Nephron (organoid): ENCODE measurements around the gene POTEF.
"Not testable (repeated sequence)": the region's sequence is repeated elsewhere in the genome, so short reads cannot be mapped to it uniquely, and the experiment has no call there.

Experiments used
- H3K27ac Mint-ChIP-seq, 3 experiments: 2 replicates each; pipeline ENCODE4 v1.8.0; 2020; ENCODE audit warnings: mixed read lengths in 3 of 3, mild to moderate bottlenecking in 2 of 3, moderate library complexity in 1 of 3
- H3K27me3 Mint-ChIP-seq: 2 replicates; pipeline ENCODE4 v1.8.0; 2021; ENCODE audit warnings: low read depth, mild to moderate bottlenecking, moderate library complexity, mixed read lengths
- H3K36me3 Mint-ChIP-seq: 2 replicates; pipeline ENCODE4 v1.8.0; 2020; ENCODE audit warnings: low read depth, mixed read lengths
- H3K4me1 Mint-ChIP-seq: 2 replicates; pipeline ENCODE4 v1.8.0; 2020; ENCODE audit warnings: mixed read lengths
- H3K4me3 Mint-ChIP-seq, 3 experiments: 2 replicates each; pipeline ENCODE4 v1.8.0; 2020; ENCODE audit warnings: mild to moderate bottlenecking in 3 of 3, mixed read lengths in 3 of 3, moderate library complexity in 2 of 3
- H3K9me3 Mint-ChIP-seq: 2 replicates; pipeline ENCODE4 v1.8.0; 2020; ENCODE audit warnings: mixed read lengths

Gene POTEF

GRCh38 chr2:130143266-130144039, 14.4 kb upstream of the POTEF start:
- H3K9me3 Mint-ChIP-seq, H3K36me3 Mint-ChIP-seq, H3K27ac Mint-ChIP-seq, H3K4me1 Mint-ChIP-seq, H3K27me3 Mint-ChIP-seq: not testable (repeated sequence)
- peak overlapping the region; percentile 77 to 84 (median 80) for H3K4me3 Mint-ChIP-seq

GRCh38 chr2:130142396-130143265, 13.6 kb upstream of the POTEF start:
- not testable (repeated sequence) for H3K36me3 Mint-ChIP-seq, H3K4me1 Mint-ChIP-seq, H3K9me3 Mint-ChIP-seq, H3K27me3 Mint-ChIP-seq, H3K27ac Mint-ChIP-seq
- peak overlapping the region; percentile 77 to 84 (median 80) for H3K4me3 Mint-ChIP-seq

GRCh38 chr2:130141645-130142370, 12.8 kb upstream of the POTEF start:
- H3K27ac Mint-ChIP-seq = not testable (repeated sequence)

GRCh38 chr2:130141002-130141401, 12.0 kb upstream of the POTEF start:
- not testable (repeated sequence) for H3K27me3 Mint-ChIP-seq, H3K4me3 Mint-ChIP-seq, H3K9me3 Mint-ChIP-seq, H3K36me3 Mint-ChIP-seq, H3K4me1 Mint-ChIP-seq, H3K27ac Mint-ChIP-seq

More at GRCh38 chr2:130141645-130142370, 12.8 kb upstream of the POTEF start:
- not testable (repeated sequence) for H3K4me1 Mint-ChIP-seq, H3K27me3 Mint-ChIP-seq, H3K4me3 Mint-ChIP-seq, H3K9me3 Mint-ChIP-seq, H3K36me3 Mint-ChIP-seq

- H3K4me3 Mint-ChIP-seq, H3K36me3 Mint-ChIP-seq, H3K4me1 Mint-ChIP-seq, H3K27me3 Mint-ChIP-seq, H3K9me3 Mint-ChIP-seq, H3K27ac Mint-ChIP-seq: not testable (repeated sequence)
Measured at GRCh38 chr2:130140516-130140915, 11.5 kb upstream of the POTEF start.

GRCh38 chr2:130139331-130140280, 10.6 kb upstream of the POTEF start:
- not testable (repeated sequence) for H3K36me3 Mint-ChIP-seq, H3K4me1 Mint-ChIP-seq, H3K27me3 Mint-ChIP-seq, H3K27ac Mint-ChIP-seq, H3K9me3 Mint-ChIP-seq, H3K4me3 Mint-ChIP-seq

- not testable (repeated sequence) for H3K4me1 Mint-ChIP-seq
Measured at GRCh38 chr2:130138841-130139251, 9.8 kb upstream of the POTEF start.

GRCh38 chr2:130138326-130138725, 9.3 kb upstream of the POTEF start:
- not testable (repeated sequence) for H3K27ac Mint-ChIP-seq, H3K9me3 Mint-ChIP-seq, H3K4me3 Mint-ChIP-seq, H3K27me3 Mint-ChIP-seq, H3K36me3 Mint-ChIP-seq, H3K4me1 Mint-ChIP-seq

More at GRCh38 chr2:130138841-130139251, 9.8 kb upstream of the POTEF start:
- not testable (repeated sequence) for H3K36me3 Mint-ChIP-seq, H3K27me3 Mint-ChIP-seq, H3K4me3 Mint-ChIP-seq, H3K27ac Mint-ChIP-seq, H3K9me3 Mint-ChIP-seq

- H3K27ac Mint-ChIP-seq, H3K4me3 Mint-ChIP-seq, H3K9me3 Mint-ChIP-seq, H3K4me1 Mint-ChIP-seq, H3K27me3 Mint-ChIP-seq, H3K36me3 Mint-ChIP-seq: not testable (repeated sequence)
Measured at GRCh38 chr2:130137118-130137517, 8.1 kb upstream of the POTEF start.

- not testable (repeated sequence) for H3K27ac Mint-ChIP-seq, H3K4me3 Mint-ChIP-seq, H3K36me3 Mint-ChIP-seq, H3K9me3 Mint-ChIP-seq, H3K27me3 Mint-ChIP-seq
- peaks cover 11% of the 10 kb centered on the region for H3K4me1 Mint-ChIP-seq
Measured at GRCh38 chr2:130136546-130136945, 7.5 kb upstream of the POTEF start.
